RWPE1 (cell line): ENCODE measurements around the gene BABAM2.
A peak's percentile ranks its signal among the peaks of the same experiment; 100 is the strongest.
"Not testable (repeated sequence)": the region's sequence is repeated elsewhere in the genome, so short reads cannot be mapped to it uniquely, and the experiment has no call there.

ENCODE experiments used
- CTCF ChIA-PET: fragments of 350-600 bp; sonication (Branson Sonifier 250); formaldehyde crosslinking; extraction: SDS; loops from one replicate; lab custom pipeline; 2021; lab: Yijun Ruan, JAX
- POLR2A ChIA-PET: fragments of 400-600 bp; formaldehyde crosslinking; extraction: SDS; loops from one replicate; lab custom pipeline; 2020; ENCODE audit warnings: antibody characterized with exemption; ENCODE audit not compliant: low non-redundant PET; lab: Yijun Ruan, JAX
- DNase-seq: peaks from one replicate; pipeline ENCODE4 v3.0.0; 2012; ENCODE audit warnings: low spot score
- H3K27ac ChIP-seq: fragments of 450-650 bp; 2 replicates; pipeline ENCODE4 v1.5.1; 2017
- CTCF ChIP-seq: fragments of 450-650 bp; conservative IDR thresholded peaks from 2 replicates; pipeline ENCODE4 v1.5.1; 2017; ENCODE audit warnings: low read depth, mild to moderate bottlenecking

Gene BABAM2

GRCh38 chr2:28367667-28368356, 477.3 kb downstream of the BABAM2 start:
- POLR2A ChIA-PET, result no interaction called here
- 0 out of 2 replicates have a peak overlapping the region, but pooled peaks have one; percentile 12 for H3K27ac ChIP-seq
- CTCF ChIA-PET, result no interaction called here
- no peak for DNase-seq
- TF ChIP-seq CTCF, result no peak

GRCh38 chr2:28368357-28368798, 477.8 kb downstream of the BABAM2 start:
- TF ChIP-seq CTCF, result no peak
- 0 out of 2 replicates have a peak overlapping the region, but pooled peaks have one; percentile 12 for H3K27ac ChIP-seq
- ChIA-PET POLR2A (no interaction called here), CTCF (no interaction called here)
- no peak for DNase-seq

- no peak for DNase-seq
- ChIA-PET CTCF (interaction anchor here (1.6 kb wide), 1 partner anchor 7 kb away, joined by 3 read pairs; no protein-coding TSS in a partner anchor), POLR2A (no interaction called here)
- TF ChIP-seq CTCF, result no peak
- peak overlapping the region; percentile 77 for H3K27ac ChIP-seq
These were observed 478.8 kb downstream of the BABAM2 start for GRCh38 chr2:28369358-28369757.

GRCh38 chr2:28370354-28370753, 479.8 kb downstream of the BABAM2 start:
- POLR2A ChIA-PET, result interaction anchor here (0.8 kb wide), 1 partner anchor 22 kb away, joined by 4 read pairs; the partner anchor contains the start of gene FOSL2
- TF ChIP-seq CTCF, result no peak
- CTCF ChIA-PET, result interaction anchor here (1.6 kb wide), 1 partner anchor 8 kb away, joined by 3 read pairs; no protein-coding TSS in a partner anchor
- DNase-seq, result peak; percentile 38
- H3K27ac ChIP-seq, result peak overlapping the region; percentile 77

- CTCF ChIA-PET, POLR2A ChIA-PET, H3K27ac ChIP-seq, DNase-seq: not testable (repeated sequence)
These were observed 481.2 kb downstream of the BABAM2 start for GRCh38 chr2:28371728-28372127.

- ChIA-PET POLR2A (no interaction called here), CTCF (no interaction called here)
- DNase-seq, result no peak
- no peak overlapping the region for H3K27ac ChIP-seq
- no peak for TF ChIP-seq CTCF
These were observed 483.3 kb downstream of the BABAM2 start for GRCh38 chr2:28373854-28374253.

- ChIA-PET POLR2A (no interaction called here), CTCF (no interaction called here)
- no peak for TF ChIP-seq CTCF
- 0 out of 2 replicates have a peak overlapping the region, but pooled peaks have one; percentile 18 for H3K27ac ChIP-seq
- no peak for DNase-seq
These were observed 483.8 kb downstream of the BABAM2 start for GRCh38 chr2:28374331-28374730.
